Right lung (tissue), 5 donors: ENCODE results near the gene ZNF100. TPM values are rescaled to one million over a fixed set of nuclear protein-coding genes. Genes with fewer than 3 reads are reported as not detected.
A peak's percentile ranks its signal among the peaks of the same experiment; 100 is the strongest.
"Not testable (repeated sequence)": the region's sequence is repeated elsewhere in the genome, so short reads cannot be mapped to it uniquely, and the experiment has no call there.

Experiments
- DNase-seq, 2 donors: peaks; one replicate each; pipeline ENCODE4 v3.0.0-alpha.2; 2013
- polyA plus RNA-seq, 5 donors: library from polyadenylated mRNA; unstranded; fragments of 120-200 nt; gene quantifications; one replicate each; pipeline versions ENCODE4 v1.2.1 to v1.2.3, GENCODE V29; 2013; ENCODE audit warnings: inconsistent platforms in 1 of 5, low replicate concordance in 1 of 5; ENCODE audit not compliant: insufficient read length in 5 of 5, insufficient read depth in 1 of 5

ZNF100 gene
- polyA plus RNA-seq, 5 donors = 9.0 to 21.5 (median 18.1) TPM

- no peak for DNase-seq
These were observed 60.3 kb downstream of the ZNF100 start for GRCh38 chr19:21707065-21707464.

- no peak for DNase-seq
These were observed 62.0 kb downstream of the ZNF100 start for GRCh38 chr19:21705393-21705792.

GRCh38 chr19:21704320-21704719, 63.1 kb downstream of the ZNF100 start:
- DNase-seq = no peak

DNA sequence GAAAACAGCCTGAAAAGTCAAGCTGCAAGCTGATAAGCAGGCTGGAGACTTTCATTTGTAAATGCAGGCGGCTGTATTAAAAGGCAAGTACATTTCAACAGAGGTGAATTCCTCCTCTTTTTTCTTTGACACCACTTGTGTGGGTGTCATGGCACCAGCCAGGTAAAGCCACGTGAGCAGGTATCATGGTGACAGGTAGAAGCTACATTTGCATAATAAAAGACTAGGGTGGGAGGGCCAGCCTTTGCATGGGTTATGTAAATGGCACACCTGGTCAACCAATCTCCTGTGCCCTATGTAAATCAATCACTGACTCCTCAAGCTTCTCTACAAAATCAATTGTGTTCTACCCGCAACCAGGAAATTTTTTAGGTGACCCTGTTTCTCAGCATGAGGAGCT, 68.2 kb downstream of the ZNF100 start:
- DNase-seq = no peak

GRCh38 chr19:21698215-21698614, 69.2 kb downstream of the ZNF100 start:
- peak; percentile 30 to 36 for DNase-seq

GRCh38 chr19:21697698-21698097, 69.7 kb downstream of the ZNF100 start:
- no peak for DNase-seq

DNA sequence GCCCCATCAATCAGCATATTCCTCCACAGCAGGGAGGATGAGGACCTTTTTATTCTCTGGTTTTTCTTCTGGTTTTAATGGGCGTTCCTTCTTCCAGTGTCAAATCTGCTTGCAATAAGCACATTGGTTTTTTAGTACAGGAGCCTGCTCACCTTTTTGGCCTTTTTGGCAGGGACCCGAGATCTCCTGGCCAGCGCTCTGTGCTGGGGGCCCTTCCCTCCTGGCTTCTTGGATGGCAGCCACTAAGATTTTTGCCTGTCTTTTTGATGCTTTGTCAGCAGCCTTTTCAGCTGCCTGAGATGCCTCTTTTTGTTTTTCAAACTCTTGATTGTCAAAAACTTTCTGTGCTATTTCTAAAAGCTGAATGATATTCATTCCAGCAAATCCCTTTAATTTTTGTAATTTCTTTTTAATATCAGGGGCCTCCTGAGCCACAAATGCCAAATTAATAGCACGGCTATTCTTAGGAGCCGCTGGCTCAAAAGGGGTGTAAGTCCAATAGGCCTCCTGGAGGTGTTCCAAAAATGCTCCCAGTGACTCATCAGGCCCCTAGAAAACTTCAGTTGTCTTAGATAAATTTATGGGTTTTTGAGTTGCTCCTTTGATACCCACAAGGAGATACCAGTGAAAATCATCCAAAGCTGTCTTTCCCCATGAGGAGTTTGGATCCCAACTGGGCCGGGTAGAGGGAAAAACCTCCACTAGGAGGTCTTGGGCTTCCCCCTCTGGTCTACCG, 73.0 kb downstream of the ZNF100 start:
- DNase-seq = no peak

GRCh38 chr19:21693399-21693798, 74.0 kb downstream of the ZNF100 start:
- DNase-seq = no peak

GRCh38 chr19:21691661-21692060, 75.7 kb downstream of the ZNF100 start:
- DNase-seq = no peak

GRCh38 chr19:21688464-21688863, 78.9 kb downstream of the ZNF100 start:
- no peak for DNase-seq

- DNase-seq = no peak
These were observed 86.7 kb downstream of the ZNF100 start for GRCh38 chr19:21680671-21681070.

DNA sequence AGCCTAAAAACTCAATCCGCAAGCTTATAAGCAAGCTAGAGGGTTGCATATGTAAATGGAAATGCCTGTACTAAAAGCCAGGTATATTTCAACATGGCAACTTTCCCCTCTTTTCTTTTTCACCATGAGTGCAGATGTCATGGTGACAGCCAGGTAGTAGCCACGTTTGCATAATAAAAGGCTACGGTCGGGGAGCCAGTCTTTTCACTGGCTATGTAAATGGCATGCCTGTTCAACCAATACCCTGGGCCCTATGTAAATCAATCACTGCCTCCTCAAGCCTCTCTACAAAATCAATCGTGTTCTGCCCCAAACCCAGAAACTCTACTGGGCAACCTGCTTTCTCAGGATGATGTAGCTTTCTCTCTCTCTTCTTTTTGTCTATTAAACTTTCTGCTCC, 87.4 kb downstream of the ZNF100 start:
- DNase-seq = no peak

DNA sequence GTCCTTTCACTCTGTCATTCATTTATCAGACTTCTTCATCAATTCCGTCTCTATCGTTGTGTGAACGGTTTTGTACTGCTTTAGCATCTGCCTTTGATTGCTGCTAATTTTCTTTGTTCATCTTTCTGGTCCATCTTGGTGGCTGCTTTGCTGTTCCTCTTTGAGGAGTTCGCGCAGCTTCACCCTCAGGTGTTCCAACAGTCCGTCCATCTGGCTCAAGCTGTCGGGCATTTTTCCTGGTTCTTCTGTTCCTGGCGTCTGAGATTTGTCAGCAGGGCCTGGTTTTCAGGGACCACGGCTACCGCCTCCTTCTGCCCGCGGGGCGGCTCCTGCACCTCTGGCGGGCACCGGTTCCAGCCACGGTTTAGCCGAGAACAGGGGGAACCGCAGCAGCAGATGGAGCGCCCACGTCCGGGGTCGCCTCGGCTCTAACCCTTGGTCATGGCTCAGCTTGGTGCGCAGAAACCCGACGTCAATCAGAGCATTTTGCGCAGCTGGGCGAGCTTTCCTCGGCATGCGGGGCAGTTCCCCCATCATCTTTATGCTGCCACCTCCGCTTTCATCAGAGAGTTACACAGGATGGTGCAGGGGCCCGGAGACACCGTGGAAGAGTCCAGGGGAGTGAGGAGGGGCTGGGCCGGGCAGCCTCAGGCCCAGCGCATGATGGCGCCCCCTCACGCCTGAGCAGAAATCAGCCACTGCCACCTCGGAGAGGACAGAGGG, 89.5 kb downstream of the ZNF100 start:
- no peak for DNase-seq

DNA sequence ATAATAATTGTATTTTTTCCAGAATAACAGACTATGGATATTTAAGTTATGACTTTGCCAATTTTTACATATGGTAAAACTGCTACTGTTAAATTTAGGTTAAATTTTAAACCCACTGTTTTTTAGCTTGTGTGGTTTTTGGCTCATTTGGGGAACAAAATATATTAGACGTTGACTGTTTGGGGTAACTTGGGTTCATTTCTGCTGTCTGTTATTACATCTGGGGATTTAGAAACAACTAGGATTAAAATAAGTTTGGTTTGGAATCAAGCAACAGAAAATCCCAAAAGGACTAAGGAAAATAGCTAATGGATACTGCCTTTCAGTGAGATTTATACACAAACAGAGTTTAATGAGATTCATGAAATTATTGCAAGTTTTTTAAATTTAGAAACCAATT, 92.9 kb downstream of the ZNF100 start:
- no peak for DNase-seq

DNA sequence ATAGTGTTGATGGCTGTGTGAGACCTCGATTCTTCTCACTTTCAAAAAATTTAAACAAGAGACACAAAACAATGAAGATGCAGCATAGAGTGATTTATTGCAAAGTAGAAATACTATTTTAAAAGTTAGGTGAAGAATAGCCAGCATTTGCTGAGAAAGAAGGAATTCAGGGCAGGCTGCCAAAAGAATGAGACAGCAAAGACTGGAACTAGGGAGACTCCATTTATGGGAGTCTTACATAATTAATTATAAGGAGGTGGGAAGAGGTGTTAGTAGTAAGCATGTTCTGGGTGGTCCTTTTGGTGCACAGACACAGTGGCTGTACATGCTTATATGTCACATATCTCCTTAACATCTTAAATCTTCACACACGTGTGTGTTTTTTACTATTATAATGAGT, 93.9 kb downstream of the ZNF100 start:
- DNase-seq = not testable (repeated sequence)

Other genes starting within 250 kb of the ZNF100 start
- 10 to 100 TPM; 20.6 to 44.8 (median 37.2) TPM for gene ZNF43, start 68.6 kb upstream of the ZNF100 start, polyA plus RNA-seq
- gene ZNF208, start 243.4 kb upstream of the ZNF100 start, polyA plus RNA-seq = 1 to 10 TPM; 1.4 to 2.4 (median 2.0) TPM